Spleen (tissue), 11 donors: ENCODE results near the gene BTAF1. TPM values are rescaled to one million over a fixed set of nuclear protein-coding genes. Genes with fewer than 3 reads are reported as not detected.

ENCODE experiments used
- DNase-seq: peaks from one replicate; pipeline ENCODE4 v3.0.0-alpha.2; 2020
- H3K27ac ChIP-seq, 8 donors: fragments of 200-600 bp; sonication (generic) in 7 of 8; 1 replicate in 4 of 8; 2 replicates in 4 of 8; pipeline versions ENCODE4 v1.5.0 to v1.8.0; 2016 to 2021; ENCODE audit warnings: inconsistent platforms in 4 of 8, mild to moderate bottlenecking in 4 of 8, moderate library complexity in 1 of 8
- H3K27me3 ChIP-seq, 7 donors: fragments of 200-600 bp; sonication (generic) in 6 of 7; replicated peaks in 1 of 7; 1 replicate in 4 of 7; 2 replicates in 3 of 7; pipeline versions ENCODE4 v1.5.0 to v1.8.0; 2016 to 2021; ENCODE audit warnings: inconsistent platforms in 3 of 7, mild to moderate bottlenecking in 1 of 7
- H3K36me3 ChIP-seq, 6 donors: fragments of 200-600 bp; sonication (generic) in 5 of 6; 1 replicate in 4 of 6; 2 replicates in 2 of 6; pipeline versions ENCODE4 v1.5.0 to v1.8.0; 2016 to 2021; ENCODE audit warnings: inconsistent platforms in 2 of 6
- H3K4me1 ChIP-seq, 6 donors: fragments of 200-600 bp; sonication (generic) in 5 of 6; 1 replicate in 3 of 6; 2 replicates in 3 of 6; pipeline versions ENCODE4 v1.5.0 to v1.8.0; 2016 to 2021; ENCODE audit warnings: inconsistent platforms in 3 of 6
- H3K4me3 ChIP-seq, 8 donors: fragments of 200-600 bp; sonication (generic) in 7 of 8; 1 replicate in 4 of 8; 2 replicates in 4 of 8; pipeline versions ENCODE4 v1.5.0 to v1.8.0; 2016 to 2021; ENCODE audit warnings: inconsistent platforms in 4 of 8, mild to moderate bottlenecking in 4 of 8, moderate library complexity in 2 of 8
- H3K9me3 ChIP-seq, 8 donors: fragments of 200-600 bp; sonication (generic) in 7 of 8; 1 replicate in 4 of 8; 2 replicates in 4 of 8; pipeline versions ENCODE4 v1.5.0 to v1.8.0; 2016 to 2021; ENCODE audit warnings: inconsistent platforms in 4 of 8
- CTCF ChIP-seq, 11 experiments: fragments of 200-600 bp in 7 of 11; fragments of 450-650 bp in 4 of 11; sonication (generic) in 4 of 11; IDR thresholded peaks in 8 of 11; conservative IDR thresholded peaks in 3 of 11; 1 replicate in 7 of 11; 2 replicates in 4 of 11; pipeline versions ENCODE4 v1.4.0 to v1.8.0; 2016 to 2021; ENCODE audit warnings: antibody characterized with exemption in 11 of 11, inconsistent platforms in 4 of 11, mild to moderate bottlenecking in 1 of 11
- POLR2A ChIP-seq, 3 donors: fragments of 450-650 bp; IDR thresholded peaks; one replicate each; pipeline ENCODE4 v1.5.1; 2017; ENCODE audit warnings: antibody characterized with exemption in 3 of 3, mild to moderate bottlenecking in 1 of 3
- POLR2AphosphoS5 ChIP-seq, 3 donors: sonication (generic); formaldehyde crosslinking; IDR thresholded peaks; one replicate each; pipeline ENCODE4 v1.5.1; 2017; ENCODE audit warnings: antibody characterized with exemption in 3 of 3
- WGBS, 5 donors: extraction: QIAGEN DNeasy Blood & Tissue Kit in 3 of 5; methylation state at CpG; one replicate each; pipeline versions ENCODE4 v1.1.5 to v1.1.7; 2013 to 2018; 5-methylcytosine and 5-hydroxymethylcytosine counted together
- intact Hi-C: fragments of 100-400 bp; cut with DNase I; formaldehyde crosslinking; loops from one replicate; pipeline ENCODE4 v1.15.0; 2023; ENCODE audit warnings: low total_unique reads
- polyA plus RNA-seq, 3 donors: library from polyadenylated mRNA; stranded (reverse); fragments of 200-250 nt; gene quantifications; one replicate each; pipeline ENCODE4 v1.2.1, GENCODE V29; 2013
- total RNA-seq, 7 donors: library from RNA; depleted of rRNA in 3 of 7; stranded (reverse); fragments of >200 nt in 3 of 7; fragmentation: NEBNext Ultra II Directional in 4 of 7; extraction: Animal tissue kit (Norgen Biotek cat#: 25700) in 4 of 7; gene quantifications; one replicate each; pipeline versions ENCODE4 v1.1.0 to v1.2.1, GENCODE V29; 2016 to 2021
- donor health status: healthy with polysubstance abuse.
- donor health status: DM: no; HTN: no; CAD: no; lungs with moderate emphysema.
- donor health status: DM: no; HTN: no; CAD: no.
- donor health status: Bipolar disorder and iron deficiency.
- donor health status: healthy.
- donor health status: DM: no; HTN: no; CAD: no.
- donor health status: DM: yes; HTN: yes; CAD: no.

Gene BTAF1
- total and polyA plus RNA-seq, 10 donors = 8.8 to 69.2 (median 50.2) TPM

- TF ChIP-seq CTCF (IDR thresholded peaks at IDR 0.05 in 8 of 11, conservative IDR thresholded peaks at IDR 0.05 in 3 of 11) (no peak), POLR2A (IDR thresholded peaks at IDR 0.05) (no peak)
- DNase-seq = no peak
- Histone ChIP-seq H3K4me1 (no peaks in the 10 kb centered on the region), H3K27me3 (no peaks in the 10 kb centered on the region), H3K9me3 (no peaks in the 10 kb centered on the region), H3K27ac (no peak overlapping the region), H3K36me3 (peaks cover 0 to 97% (median 66%) of the 10 kb centered on the region in 6 donors), H3K4me3 (no peak overlapping the region)
- intact Hi-C loops = no loop called here
- 74 to 95% (median 81%) methylated on average over 1 of the region's 1 CpG for WGBS, 5 donors
Observed at GRCh38 chr10:91992031-91992430, 68.5 kb downstream of the BTAF1 start.

GRCh38 chr10:91996266-91996665 lies 72.7 kb downstream of the BTAF1 start:
- no peaks in the 10 kb centered on the region for H3K27me3 ChIP-seq
- H3K4me1 ChIP-seq = no peaks in the 10 kb centered on the region
- DNase-seq = no peak
- WGBS, 5 donors = 80 to 89% (median 88%) methylated on average over 2 of the region's 2 CpGs
- no peak overlapping the region for H3K4me3 ChIP-seq
- H3K36me3 ChIP-seq = peaks cover 0 to 97% (median 69%) of the 10 kb centered on the region in 6 donors
- peaks cover 0 to 3% (median 0%) of the 10 kb centered on the region in 8 donors for H3K9me3 ChIP-seq
- intact Hi-C loops = no loop called here
- no peak overlapping the region for H3K27ac ChIP-seq
- TF ChIP-seq POLR2A (IDR thresholded peaks at IDR 0.05) = no peak
- no peak for TF ChIP-seq POLR2AphosphoS5 (IDR thresholded peaks at IDR 0.05)
- TF ChIP-seq CTCF (IDR thresholded peaks at IDR 0.05 in 8 of 11, conservative IDR thresholded peaks at IDR 0.05 in 3 of 11) = no peak

GRCh38 chr10:92001581-92001980 lies 78.0 kb downstream of the BTAF1 start:
- intact Hi-C loops = no loop called here
- peaks cover 0 to 6% (median 0%) of the 10 kb centered on the region in 8 donors for H3K9me3 ChIP-seq
- 96 to 100% (median 99%) methylated on average over 3 of the region's 3 CpGs for WGBS, 5 donors
- H3K27me3 ChIP-seq = no peaks in the 10 kb centered on the region
- no peaks in the 10 kb centered on the region for H3K4me1 ChIP-seq
- H3K36me3 ChIP-seq = peaks cover 0 to 95% (median 32%) of the 10 kb centered on the region in 6 donors
- no peak overlapping the region for H3K4me3 ChIP-seq
- DNase-seq = no peak
- H3K27ac ChIP-seq = no peak overlapping the region
- TF ChIP-seq POLR2AphosphoS5 (IDR thresholded peaks at IDR 0.05) (no peak), CTCF (IDR thresholded peaks at IDR 0.05 in 8 of 11, conservative IDR thresholded peaks at IDR 0.05 in 3 of 11) (no peak), POLR2A (IDR thresholded peaks at IDR 0.05) (no peak)

GRCh38 chr10:92001995-92002394 lies 78.4 kb downstream of the BTAF1 start:
- Histone ChIP-seq H3K27me3 (no peaks in the 10 kb centered on the region), H3K27ac (no peak overlapping the region), H3K4me3 (no peak overlapping the region), H3K36me3 (peaks cover 0 to 95% (median 30%) of the 10 kb centered on the region in 6 donors), H3K4me1 (no peaks in the 10 kb centered on the region), H3K9me3 (peaks cover 0 to 6% (median 0%) of the 10 kb centered on the region in 8 donors)
- TF ChIP-seq POLR2A (IDR thresholded peaks at IDR 0.05) (no peak), CTCF (IDR thresholded peaks at IDR 0.05 in 8 of 11, conservative IDR thresholded peaks at IDR 0.05 in 3 of 11) (no peak), POLR2AphosphoS5 (IDR thresholded peaks at IDR 0.05) (no peak)
- 95 to 99% (median 97%) methylated on average over 2 of the region's 2 CpGs for WGBS, 5 donors
- no peak for DNase-seq
- intact Hi-C loops = no loop called here
